HFFc6 (cell line): Measurements from ENCODE around the gene DTX3L. TPM values are rescaled to one million over a fixed set of nuclear protein-coding genes. Genes with fewer than 3 reads are reported as not detected.

Experiments
- DNase-seq: peaks from one replicate; pipeline ENCODE4 v3.0.0-alpha.2; 2018
- H3K27ac Mint-ChIP-seq: 2 replicates; pipeline ENCODE4 v1.8.0; 2020; ENCODE audit warnings: mild to moderate bottlenecking, mixed read lengths
- H3K27me3 Mint-ChIP-seq: 2 replicates; pipeline ENCODE4 v1.8.0; 2021; ENCODE audit warnings: mild to moderate bottlenecking, moderate library complexity, mixed read lengths; ENCODE audit not compliant: insufficient read depth
- H3K36me3 Mint-ChIP-seq: 2 replicates; pipeline ENCODE4 v1.8.0; 2021; ENCODE audit warnings: low read depth, mixed read lengths
- H3K4me1 Mint-ChIP-seq: 2 replicates; pipeline ENCODE4 v1.8.0; 2020; ENCODE audit warnings: low read depth, mixed read lengths
- H3K4me3 Mint-ChIP-seq: 2 replicates; pipeline ENCODE4 v1.8.0; 2020; ENCODE audit warnings: mild to moderate bottlenecking, moderate library complexity, mixed read lengths
- H3K9me3 Mint-ChIP-seq: 2 replicates; pipeline ENCODE4 v1.8.0; 2020; ENCODE audit warnings: mild to moderate bottlenecking, mixed read lengths
- total RNA-seq, 6 experiments: library from RNA; stranded (reverse); fragmentation: NEBNext Ultra II Directional; extraction: Animal tissue kit (Norgen Biotek cat#: 25700); gene quantifications; 2 replicates in 1 of 6; 3 replicates in 5 of 6; pipeline ENCODE4 v1.2.3, GENCODE V29; 2021
- TF ChIP-seq, protein P1 (sequence below): fragments of 200-600 bp; sonication (generic); IDR thresholded peaks from 2 replicates; pipeline ENCODE4 v1.5.0; 2021; ENCODE audit warnings: antibody characterized with exemption, mild to moderate bottlenecking

DTX3L gene
- total RNA-seq, 6 experiments from 2014 or later = 6.2 to 16.7 (median 15.6) TPM

DNA sequence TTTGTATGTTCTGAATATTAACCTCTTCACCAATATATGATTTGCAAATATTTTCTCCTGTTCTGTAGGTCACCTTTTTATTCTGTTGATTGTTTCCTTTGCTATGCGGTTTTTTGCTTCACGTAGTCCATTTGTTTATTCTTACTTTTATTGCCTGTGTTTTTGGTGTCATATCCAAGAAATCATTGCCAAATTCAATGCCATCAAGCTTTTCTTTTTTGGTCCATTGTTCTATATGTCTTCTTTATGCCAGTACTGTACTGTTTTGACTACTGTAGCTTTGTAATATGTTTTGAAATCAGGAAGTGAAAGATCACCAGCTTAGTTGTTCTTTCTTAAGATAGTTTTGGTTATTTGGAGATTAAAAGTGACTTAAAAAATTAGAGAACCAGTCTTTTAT lies 17.5 kb downstream of the DTX3L start:
- no peaks in the 10 kb centered on the region for H3K4me1 Mint-ChIP-seq
- TF ChIP-seq, protein P1, sequence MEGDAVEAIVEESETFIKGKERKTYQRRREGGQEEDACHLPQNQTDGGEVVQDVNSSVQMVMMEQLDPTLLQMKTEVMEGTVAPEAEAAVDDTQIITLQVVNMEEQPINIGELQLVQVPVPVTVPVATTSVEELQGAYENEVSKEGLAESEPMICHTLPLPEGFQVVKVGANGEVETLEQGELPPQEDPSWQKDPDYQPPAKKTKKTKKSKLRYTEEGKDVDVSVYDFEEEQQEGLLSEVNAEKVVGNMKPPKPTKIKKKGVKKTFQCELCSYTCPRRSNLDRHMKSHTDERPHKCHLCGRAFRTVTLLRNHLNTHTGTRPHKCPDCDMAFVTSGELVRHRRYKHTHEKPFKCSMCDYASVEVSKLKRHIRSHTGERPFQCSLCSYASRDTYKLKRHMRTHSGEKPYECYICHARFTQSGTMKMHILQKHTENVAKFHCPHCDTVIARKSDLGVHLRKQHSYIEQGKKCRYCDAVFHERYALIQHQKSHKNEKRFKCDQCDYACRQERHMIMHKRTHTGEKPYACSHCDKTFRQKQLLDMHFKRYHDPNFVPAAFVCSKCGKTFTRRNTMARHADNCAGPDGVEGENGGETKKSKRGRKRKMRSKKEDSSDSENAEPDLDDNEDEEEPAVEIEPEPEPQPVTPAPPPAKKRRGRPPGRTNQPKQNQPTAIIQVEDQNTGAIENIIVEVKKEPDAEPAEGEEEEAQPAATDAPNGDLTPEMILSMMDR = no peak
- H3K36me3 Mint-ChIP-seq = peaks cover 15% of the 10 kb centered on the region

DNA sequence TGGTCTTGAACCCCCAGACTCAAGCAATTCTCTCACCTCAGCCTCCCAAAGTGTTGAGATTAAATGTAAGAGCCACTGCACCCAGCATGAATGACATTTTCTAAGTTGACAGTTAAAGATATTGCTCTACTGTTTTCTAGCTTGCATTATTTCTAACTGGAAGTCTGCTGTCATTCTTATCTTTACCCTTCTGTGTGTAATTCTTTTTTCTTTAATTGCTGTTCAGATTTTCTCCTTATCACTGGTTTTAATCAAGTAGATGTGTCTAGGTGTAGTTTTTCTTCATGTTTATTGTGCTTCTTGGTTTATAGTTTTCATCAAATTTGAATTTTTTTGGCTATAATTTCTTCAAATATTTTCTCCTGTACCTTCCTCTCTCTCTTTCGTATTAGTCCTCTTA lies 18.3 kb downstream of the DTX3L start:
- Mint-ChIP-seq H3K27me3 (peaks cover 2% of the 10 kb centered on the region; the same call in 1 of the 2 replicates), H3K9me3 (peaks cover 30% of the 10 kb centered on the region), H3K27ac (no peak overlapping the region), H3K36me3 (peaks cover 15% of the 10 kb centered on the region), H3K4me3 (no peak overlapping the region), H3K4me1 (no peaks in the 10 kb centered on the region)
- TF ChIP-seq, protein P1 = no peak
- no peak for DNase-seq

More for the DNA sequence above, 17.5 kb downstream of the DTX3L start:
- H3K4me3 Mint-ChIP-seq = no peak overlapping the region
- no peak overlapping the region for H3K27ac Mint-ChIP-seq
- H3K9me3 Mint-ChIP-seq = peaks cover 30% of the 10 kb centered on the region
- peaks cover 7% of the 10 kb centered on the region; the same call in 1 of the 2 replicates for H3K27me3 Mint-ChIP-seq
- DNase-seq = no peak

DNA sequence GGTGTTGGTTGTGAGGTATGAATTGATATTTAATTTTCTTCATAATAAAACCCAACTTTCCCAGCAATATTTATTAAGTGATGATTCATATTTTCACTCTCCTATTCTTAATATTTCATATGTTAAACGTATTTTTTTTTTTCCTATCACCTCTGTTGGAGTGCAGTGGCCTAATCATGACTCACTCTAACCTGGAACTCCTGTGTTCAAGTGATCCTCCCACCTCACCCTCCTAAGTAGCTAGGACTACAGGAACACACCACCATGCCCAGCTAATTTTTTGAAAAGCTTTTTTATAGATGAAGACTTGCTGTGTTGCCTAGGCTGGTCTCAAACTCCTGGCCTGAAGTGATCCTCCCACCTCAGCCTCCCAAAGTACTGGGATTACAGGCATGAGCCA lies 22.0 kb downstream of the DTX3L start:
- peaks cover 15% of the 10 kb centered on the region for H3K36me3 Mint-ChIP-seq
- no peaks in the 10 kb centered on the region; the same call in 1 of the 2 replicates for H3K27me3 Mint-ChIP-seq
- no peak for DNase-seq
- H3K4me3 Mint-ChIP-seq = no peak overlapping the region
- H3K27ac Mint-ChIP-seq = no peak overlapping the region
- TF ChIP-seq, protein P1 = no peak
- H3K4me1 Mint-ChIP-seq = no peaks in the 10 kb centered on the region
- H3K9me3 Mint-ChIP-seq = peaks cover 30% of the 10 kb centered on the region

DNA sequence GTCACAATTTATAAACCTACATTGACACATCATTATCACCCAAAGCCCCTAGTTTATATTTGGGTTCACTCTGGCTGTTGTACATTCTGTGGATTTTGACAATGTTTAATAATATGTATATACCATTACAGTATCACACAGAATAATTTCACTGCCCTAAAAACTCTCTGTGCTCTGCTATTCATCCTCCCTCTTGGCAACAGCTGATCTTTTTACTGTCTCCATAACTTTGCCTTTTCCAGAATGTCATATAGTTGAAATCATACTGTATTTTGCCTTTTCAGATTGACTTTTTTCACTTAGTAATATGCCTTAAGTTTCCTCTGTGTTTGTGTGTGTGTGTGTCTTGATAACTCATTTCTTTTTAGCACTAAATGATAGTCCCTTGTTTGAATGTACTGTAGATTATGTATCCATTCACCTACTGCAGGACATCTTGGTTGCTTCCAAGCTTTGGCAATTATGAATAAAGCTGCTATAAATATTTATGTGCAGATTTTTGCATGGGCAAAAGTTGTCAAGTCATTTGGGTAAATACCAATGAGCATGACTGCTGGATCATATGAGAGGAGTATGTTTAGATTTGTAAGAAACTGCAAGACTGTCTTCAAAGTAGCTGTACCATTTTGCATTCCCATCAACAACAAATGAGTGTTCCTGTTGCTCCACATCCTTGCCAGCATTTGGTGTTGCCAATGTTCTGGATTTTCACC lies 22.8 kb downstream of the DTX3L start:
- Mint-ChIP-seq H3K27ac (no peak overlapping the region), H3K36me3 (peaks cover 7% of the 10 kb centered on the region), H3K9me3 (peaks cover 21% of the 10 kb centered on the region), H3K4me1 (no peaks in the 10 kb centered on the region), H3K27me3 (peaks cover 2% of the 10 kb centered on the region; the same call in 1 of the 2 replicates), H3K4me3 (no peak overlapping the region)
- TF ChIP-seq, protein P1 = no peak
- DNase-seq = no peak

DNA sequence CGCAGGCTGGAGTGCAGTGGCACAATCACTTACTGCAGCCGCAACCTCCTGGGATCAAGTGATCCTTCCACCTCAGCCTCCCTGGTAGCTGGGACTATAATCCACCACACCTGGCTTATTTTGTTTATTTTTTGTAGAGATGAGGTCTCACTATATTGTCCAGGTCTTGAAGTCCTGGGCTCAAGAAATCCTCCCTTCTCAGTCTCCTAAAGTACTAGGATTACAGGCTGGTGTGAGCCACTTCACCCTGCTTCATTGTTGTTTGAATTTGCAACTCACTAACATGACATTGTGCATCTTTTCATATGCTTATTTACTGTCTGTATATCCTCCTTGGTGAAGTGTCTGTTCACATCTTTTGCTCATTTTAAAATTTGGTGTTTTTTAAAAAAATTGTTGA lies 23.4 kb downstream of the DTX3L start:
- H3K9me3 Mint-ChIP-seq = peaks cover 15% of the 10 kb centered on the region
- no peak overlapping the region for H3K27ac Mint-ChIP-seq
- H3K27me3 Mint-ChIP-seq = peaks cover 2% of the 10 kb centered on the region; the same call in 1 of the 2 replicates
- TF ChIP-seq, protein P1 = no peak
- H3K4me1 Mint-ChIP-seq = no peaks in the 10 kb centered on the region
- DNase-seq = no peak
- no peak overlapping the region for H3K4me3 Mint-ChIP-seq
- peaks cover 1% of the 10 kb centered on the region for H3K36me3 Mint-ChIP-seq
